SU-DHL-6 (cell line): ENCODE measurements around the gene ATP6V0D1.

Experiments used
- H2AFZ ChIP-seq: fragments of 200-600 bp; sonication (generic); 2 replicates; pipeline ENCODE4 v1.6.1; 2014; ENCODE audit warnings: low read depth, mild to moderate bottlenecking, moderate library complexity, mixed read lengths, antibody characterized with exemption, low read length; ENCODE audit not compliant: severe bottlenecking
- H3F3A ChIP-seq: fragments of 200-600 bp; shearing (Covaris generic); 2 replicates; pipeline ENCODE4 v1.6.0; 2016; ENCODE audit warnings: antibody characterized with exemption, mild to moderate bottlenecking; ENCODE audit not compliant: insufficient read depth
- H3K27ac ChIP-seq: fragments of 200-600 bp; sonication (generic); 2 replicates; pipeline ENCODE4 v1.5.1; 2016; ENCODE audit warnings: low read depth, mild to moderate bottlenecking, low read length, moderate library complexity, mixed read lengths
- H3K27me3 ChIP-seq: fragments of 200-600 bp; sonication (generic), shearing (Covaris generic); 2 replicates; pipeline ENCODE4 v1.6.0; 2014; ENCODE audit warnings: mild to moderate bottlenecking, low read length
- H3K36me3 ChIP-seq: fragments of 200-600 bp; sonication (generic); 2 replicates; pipeline ENCODE4 v1.6.1; 2014; ENCODE audit warnings: mild to moderate bottlenecking, low read length, mixed read lengths
- H3K4me2 ChIP-seq: fragments of 300-600, 200-600 bp; shearing (Covaris generic), sonication (generic); 2 replicates; pipeline ENCODE4 v1.6.0; 2014; ENCODE audit warnings: low read length, low read depth, mild to moderate bottlenecking; ENCODE audit not compliant: poor library complexity, severe bottlenecking
- H3K4me3 ChIP-seq: fragments of 200-600 bp; sonication (generic); 2 replicates; pipeline ENCODE4 v1.5.1; 2014; ENCODE audit warnings: antibody characterized with exemption, low read length, mild to moderate bottlenecking, mixed read lengths; ENCODE audit not compliant: insufficient read depth, poor library complexity, severe bottlenecking
- H3K79me2 ChIP-seq: fragments of 200-600 bp; sonication (generic); 2 replicates; pipeline ENCODE4 v1.6.1; 2014; ENCODE audit warnings: mild to moderate bottlenecking, low read length, moderate library complexity; ENCODE audit not compliant: insufficient read depth
- H3K9ac ChIP-seq: fragments of 200-600 bp; sonication (generic); 2 replicates; pipeline ENCODE4 v1.7.0; 2014; ENCODE audit warnings: mild to moderate bottlenecking, low read length
- H3K9me2 ChIP-seq: fragments of 200-600 bp; sonication (generic); replicated peaks from 2 replicates; pipeline ENCODE4 v1.6.1; 2014; ENCODE audit warnings: low read length; ENCODE audit not compliant: insufficient read depth
- H3K9me3 ChIP-seq: fragments of 200-600 bp; sonication (generic); 2 replicates; pipeline ENCODE4 v1.6.1; 2014; ENCODE audit warnings: low read length, mixed read lengths; ENCODE audit not compliant: insufficient read depth
- H4K20me1 ChIP-seq: fragments of 200-600 bp; sonication (generic); 2 replicates; pipeline ENCODE4 v1.6.1; 2014; ENCODE audit warnings: low read depth, mild to moderate bottlenecking, antibody characterized with exemption, low read length, moderate library complexity, mixed read lengths
- EZH2phosphoT487 ChIP-seq: fragments of 200-600 bp; sonication (generic), shearing (Covaris generic); conservative IDR thresholded peaks from 2 replicates; pipeline ENCODE4 v1.6.1; 2018; ENCODE audit warnings: mild to moderate bottlenecking, antibody characterized with exemption, low read length, moderate library complexity, mixed read lengths
- TF ChIP-seq, protein P1 (sequence below): fragments of 200-600 bp; sonication (generic); IDR thresholded peaks from one replicate; pipeline ENCODE4 v1.5.1; 2017; ENCODE audit warnings: antibody characterized with exemption, mild to moderate bottlenecking, low read length, moderate library complexity; ENCODE audit not compliant: insufficient read depth, poor library complexity, severe bottlenecking

The ATP6V0D1 gene

GRCh38 chr16:67463059-67463458 is 17.9 kb downstream of the ATP6V0D1 start:
- Histone ChIP-seq H3F3A (no peaks in the 10 kb centered on the region), H3K27me3 (no peaks in the 10 kb centered on the region), H3K36me3 (no peaks in the 10 kb centered on the region), H3K4me2 (no peak overlapping the region), H2AFZ (no peak overlapping the region), H3K4me3 (no peak overlapping the region), H3K79me2 (peaks cover 66% of the 10 kb centered on the region), H3K9me3 (no peaks in the 10 kb centered on the region), H3K9me2 (no peaks in the 10 kb centered on the region), H4K20me1 (no peaks in the 10 kb centered on the region), H3K9ac (no peak overlapping the region), H3K27ac (no peak overlapping the region)
- TF ChIP-seq, protein P1, sequence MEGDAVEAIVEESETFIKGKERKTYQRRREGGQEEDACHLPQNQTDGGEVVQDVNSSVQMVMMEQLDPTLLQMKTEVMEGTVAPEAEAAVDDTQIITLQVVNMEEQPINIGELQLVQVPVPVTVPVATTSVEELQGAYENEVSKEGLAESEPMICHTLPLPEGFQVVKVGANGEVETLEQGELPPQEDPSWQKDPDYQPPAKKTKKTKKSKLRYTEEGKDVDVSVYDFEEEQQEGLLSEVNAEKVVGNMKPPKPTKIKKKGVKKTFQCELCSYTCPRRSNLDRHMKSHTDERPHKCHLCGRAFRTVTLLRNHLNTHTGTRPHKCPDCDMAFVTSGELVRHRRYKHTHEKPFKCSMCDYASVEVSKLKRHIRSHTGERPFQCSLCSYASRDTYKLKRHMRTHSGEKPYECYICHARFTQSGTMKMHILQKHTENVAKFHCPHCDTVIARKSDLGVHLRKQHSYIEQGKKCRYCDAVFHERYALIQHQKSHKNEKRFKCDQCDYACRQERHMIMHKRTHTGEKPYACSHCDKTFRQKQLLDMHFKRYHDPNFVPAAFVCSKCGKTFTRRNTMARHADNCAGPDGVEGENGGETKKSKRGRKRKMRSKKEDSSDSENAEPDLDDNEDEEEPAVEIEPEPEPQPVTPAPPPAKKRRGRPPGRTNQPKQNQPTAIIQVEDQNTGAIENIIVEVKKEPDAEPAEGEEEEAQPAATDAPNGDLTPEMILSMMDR = no peak
- TF ChIP-seq EZH2phosphoT487 = no peak

- H3K4me3 ChIP-seq = no peak overlapping the region
- H4K20me1 ChIP-seq = no peaks in the 10 kb centered on the region
- H3K27me3 ChIP-seq = no peaks in the 10 kb centered on the region
- H3F3A ChIP-seq = no peaks in the 10 kb centered on the region
- H3K27ac ChIP-seq = no peak overlapping the region
- peaks cover 59% of the 10 kb centered on the region for H3K79me2 ChIP-seq
- no peaks in the 10 kb centered on the region for H3K36me3 ChIP-seq
- no peak overlapping the region for H2AFZ ChIP-seq
- no peak overlapping the region for H3K4me2 ChIP-seq
- H3K9ac ChIP-seq = no peak overlapping the region
- no peaks in the 10 kb centered on the region for H3K9me2 ChIP-seq
- no peak for TF ChIP-seq EZH2phosphoT487
- TF ChIP-seq, protein P1 = no peak
- H3K9me3 ChIP-seq = no peaks in the 10 kb centered on the region
These were observed 18.7 kb downstream of the ATP6V0D1 start for GRCh38 chr16:67462279-67462655.

GRCh38 chr16:67461600-67462278 is 19.2 kb downstream of the ATP6V0D1 start:
- Histone ChIP-seq H2AFZ (no peak overlapping the region), H3F3A (no peaks in the 10 kb centered on the region), H3K9me2 (no peaks in the 10 kb centered on the region), H3K36me3 (no peaks in the 10 kb centered on the region), H3K79me2 (peaks cover 55% of the 10 kb centered on the region), H4K20me1 (no peaks in the 10 kb centered on the region), H3K27me3 (no peaks in the 10 kb centered on the region), H3K4me2 (no peak overlapping the region), H3K27ac (no peak overlapping the region), H3K9me3 (no peaks in the 10 kb centered on the region), H3K4me3 (no peak overlapping the region), H3K9ac (no peak overlapping the region)
- TF ChIP-seq, protein P1 = no peak
- no peak for TF ChIP-seq EZH2phosphoT487
